ENCODE results near the gene TMF1.

- no peak for TF ChIP-seq EZH2 (IDR thresholded peaks at IDR 0.05; ENCODE audit: low read depth, unreplicated experiment)
- no peak for TF ChIP-seq POLR2AphosphoS5 (IDR thresholded peaks at IDR 0.05; ENCODE audit: low read depth)
- no peak for TF ChIP-seq CTCF (conservative IDR thresholded peaks at IDR 0.05; ENCODE audit: low read depth in 2 of 2)
- no peak for TF ChIP-seq REST (IDR thresholded peaks at IDR 0.05; ENCODE audit: unreplicated experiment)
- no peak for TF ChIP-seq JUNB (IDR thresholded peaks at IDR 0.05; ENCODE audit: unreplicated experiment)
- TF ChIP-seq ZNF331 (CRISPR knock-in tag; IDR thresholded peaks at IDR 0.05; ENCODE audit: low read depth): no peak
- TF ChIP-seq CREB1 (CRISPR knock-in tag; IDR thresholded peaks at IDR 0.05; ENCODE audit: low read depth): no peak
- TF ChIP-seq ZNF462 (CRISPR knock-in tag; IDR thresholded peaks at IDR 0.05): no peak
- TF ChIP-seq EZH2phosphoT487 (IDR thresholded peaks at IDR 0.05; ENCODE audit: unreplicated experiment): no peak
- no peak for TF ChIP-seq ETS1 (IDR thresholded peaks at IDR 0.05)
- no peak for TF ChIP-seq NANOG (IDR thresholded peaks at IDR 0.05; ENCODE audit: borderline replicate concordance)
- no peak for TF ChIP-seq STAT1 (IDR thresholded peaks at IDR 0.05; ENCODE audit: unreplicated experiment)
Observed at GRCh38 chr3:69032142-69032541, 20.0 kb downstream of the TMF1 start.

Data from GM23338 (cell line).